Endodermal cell (in vitro differentiated cells): ENCODE data around the gene HBG2. TPM values are rescaled to one million over a fixed set of nuclear protein-coding genes. Genes with fewer than 3 reads are reported as not detected.
"Not testable (repeated sequence)": the region's sequence is repeated elsewhere in the genome, so short reads cannot be mapped to it uniquely, and the experiment has no call there.

Experiments
- DNase-seq: peaks from one replicate; pipeline ENCODE4 v3.0.0-alpha.2; 2017
- H3K27ac ChIP-seq: 2 replicates; pipeline ENCODE4 v1.5.1; 2013; ENCODE audit warnings: mild to moderate bottlenecking, low read depth, low read length, moderate library complexity
- H3K27me3 ChIP-seq: 2 replicates; pipeline ENCODE4 v1.6.1; 2013; ENCODE audit warnings: mild to moderate bottlenecking, low read length, moderate library complexity; ENCODE audit not compliant: insufficient read depth, control insufficient read depth, poor library complexity, severe bottlenecking
- H3K36me3 ChIP-seq: 2 replicates; pipeline ENCODE4 v1.7.0; 2013; ENCODE audit warnings: mild to moderate bottlenecking, low read length, moderate library complexity; ENCODE audit not compliant: control insufficient read depth, insufficient read depth
- H3K4me1 ChIP-seq: one replicate; pipeline ENCODE4 v1.7.0; 2013; ENCODE audit warnings: low read length; ENCODE audit not compliant: control insufficient read depth, insufficient read depth
- H3K4me3 ChIP-seq: 2 replicates; pipeline ENCODE4 v1.5.1; 2013; ENCODE audit warnings: mild to moderate bottlenecking, low read length, moderate library complexity
- H3K9ac ChIP-seq: 2 replicates; pipeline ENCODE4 v1.6.1; 2013; ENCODE audit warnings: mild to moderate bottlenecking, low read length, moderate library complexity; ENCODE audit not compliant: poor library complexity, severe bottlenecking; ENCODE audit errors: extremely low read depth
- H3K9me3 ChIP-seq: 2 replicates; pipeline ENCODE4 v1.6.1; 2013; ENCODE audit warnings: mild to moderate bottlenecking, low read length, moderate library complexity; ENCODE audit not compliant: control insufficient read depth
- H3K27ac Mint-ChIP-seq: 2 replicates; pipeline ENCODE4 v1.8.0; 2020; ENCODE audit warnings: mixed read lengths
- H3K27me3 Mint-ChIP-seq: 2 replicates; pipeline ENCODE4 v1.8.0; 2021; ENCODE audit warnings: mild to moderate bottlenecking, mixed read lengths; ENCODE audit not compliant: insufficient read depth
- H3K36me3 Mint-ChIP-seq: 2 replicates; pipeline ENCODE4 v1.8.0; 2020; ENCODE audit warnings: low read depth, mixed read lengths
- H3K4me1 Mint-ChIP-seq: 2 replicates; pipeline ENCODE4 v1.8.0; 2020; ENCODE audit warnings: mixed read lengths
- H3K4me3 Mint-ChIP-seq: 2 replicates; pipeline ENCODE4 v1.8.0; 2020; ENCODE audit warnings: mild to moderate bottlenecking, moderate library complexity, mixed read lengths
- H3K9me3 Mint-ChIP-seq: 2 replicates; pipeline ENCODE4 v1.8.0; 2020; ENCODE audit warnings: mild to moderate bottlenecking, mixed read lengths
- WGBS, 2 experiments: methylation state at CpG; one replicate each; pipeline versions ENCODE4 v1.1.5 to v1.1.7; 2013; ENCODE audit warnings: missing lambda C conversion rate in 2 of 2, mixed read lengths in 1 of 2; ENCODE audit not compliant: insufficient coverage in 1 of 2, insufficient read length in 1 of 2; 5-methylcytosine and 5-hydroxymethylcytosine counted together
- total RNA-seq, 2 donors: library from RNA; stranded (reverse); fragmentation: NEBNext Ultra II Directional in 1 of 2; extraction: Animal tissue kit (Norgen Biotek cat#: 25700) in 1 of 2; gene quantifications; 2 replicates in 1 of 2; 3 replicates in 1 of 2; pipeline ENCODE4 v1.2.1, GENCODE V29; 2021
- TF ChIP-seq, protein P1 (sequence below): fragments of 200-600 bp; sonication (generic); conservative IDR thresholded peaks from 2 replicates; pipeline ENCODE4 v1.5.0; 2021; ENCODE audit warnings: antibody characterized with exemption, mild to moderate bottlenecking

Gene HBG2
- total RNA-seq, 2 donors from 2014 or later = 0.59 to 0.62 TPM

DNA sequence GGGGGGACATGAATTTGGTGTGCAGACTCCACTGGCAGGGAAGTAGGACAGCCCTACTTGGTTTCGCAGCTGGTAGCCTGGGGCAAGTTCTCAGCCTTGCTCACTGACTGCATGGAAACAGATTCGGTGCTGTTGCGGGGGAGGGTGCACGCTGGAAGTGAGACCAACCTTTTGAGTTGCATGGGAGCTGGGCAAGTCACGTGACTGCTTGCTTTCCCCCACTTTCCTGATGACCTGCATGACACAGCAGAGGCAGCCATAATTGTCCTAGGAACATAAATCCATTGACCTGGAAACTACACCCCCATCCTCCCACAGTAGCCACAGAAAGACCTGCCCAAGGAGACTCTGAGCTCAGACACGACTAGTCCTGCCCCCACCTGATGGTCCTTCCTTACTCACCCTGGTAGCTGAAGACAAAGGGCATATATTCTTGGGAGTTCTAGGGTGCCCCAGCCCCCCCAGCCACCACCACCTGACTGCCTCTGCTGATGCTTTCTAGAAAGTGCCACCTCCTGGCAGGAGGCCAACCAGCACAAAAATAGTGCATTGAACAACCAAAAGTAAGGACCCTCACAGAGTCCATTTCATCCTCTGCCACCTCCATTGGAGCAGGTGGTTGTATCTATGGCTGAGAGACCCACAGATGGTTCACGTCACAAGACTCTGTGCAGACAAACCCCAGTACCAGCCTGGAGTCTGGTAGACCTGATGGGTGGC lies 4.1 kb upstream of the HBG2 start:
- Histone ChIP-seq H3K27me3 (no peaks in the 10 kb centered on the region), H3K4me1 (peaks cover 3% of the 10 kb centered on the region), H3K36me3 (no peaks in the 10 kb centered on the region), H3K4me3 (no peak overlapping the region), H3K9ac (no peak overlapping the region), H3K9me3 (peaks cover 19% of the 10 kb centered on the region), H3K27ac (no peak overlapping the region)
- Mint-ChIP-seq H3K4me3 (no peak overlapping the region), H3K4me1 (peaks cover 35% of the 10 kb centered on the region), H3K27ac (no peak overlapping the region), H3K9me3 (peaks cover 31% of the 10 kb centered on the region), H3K36me3 (peaks cover 6% of the 10 kb centered on the region), H3K27me3 (no peaks in the 10 kb centered on the region)
- TF ChIP-seq, protein P1, sequence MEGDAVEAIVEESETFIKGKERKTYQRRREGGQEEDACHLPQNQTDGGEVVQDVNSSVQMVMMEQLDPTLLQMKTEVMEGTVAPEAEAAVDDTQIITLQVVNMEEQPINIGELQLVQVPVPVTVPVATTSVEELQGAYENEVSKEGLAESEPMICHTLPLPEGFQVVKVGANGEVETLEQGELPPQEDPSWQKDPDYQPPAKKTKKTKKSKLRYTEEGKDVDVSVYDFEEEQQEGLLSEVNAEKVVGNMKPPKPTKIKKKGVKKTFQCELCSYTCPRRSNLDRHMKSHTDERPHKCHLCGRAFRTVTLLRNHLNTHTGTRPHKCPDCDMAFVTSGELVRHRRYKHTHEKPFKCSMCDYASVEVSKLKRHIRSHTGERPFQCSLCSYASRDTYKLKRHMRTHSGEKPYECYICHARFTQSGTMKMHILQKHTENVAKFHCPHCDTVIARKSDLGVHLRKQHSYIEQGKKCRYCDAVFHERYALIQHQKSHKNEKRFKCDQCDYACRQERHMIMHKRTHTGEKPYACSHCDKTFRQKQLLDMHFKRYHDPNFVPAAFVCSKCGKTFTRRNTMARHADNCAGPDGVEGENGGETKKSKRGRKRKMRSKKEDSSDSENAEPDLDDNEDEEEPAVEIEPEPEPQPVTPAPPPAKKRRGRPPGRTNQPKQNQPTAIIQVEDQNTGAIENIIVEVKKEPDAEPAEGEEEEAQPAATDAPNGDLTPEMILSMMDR = no peak
- 80 to 88% methylated on average over 5 to 7 of the region's 7 CpGs for WGBS, 2 experiments
- DNase-seq = peak; percentile 65

DNA sequence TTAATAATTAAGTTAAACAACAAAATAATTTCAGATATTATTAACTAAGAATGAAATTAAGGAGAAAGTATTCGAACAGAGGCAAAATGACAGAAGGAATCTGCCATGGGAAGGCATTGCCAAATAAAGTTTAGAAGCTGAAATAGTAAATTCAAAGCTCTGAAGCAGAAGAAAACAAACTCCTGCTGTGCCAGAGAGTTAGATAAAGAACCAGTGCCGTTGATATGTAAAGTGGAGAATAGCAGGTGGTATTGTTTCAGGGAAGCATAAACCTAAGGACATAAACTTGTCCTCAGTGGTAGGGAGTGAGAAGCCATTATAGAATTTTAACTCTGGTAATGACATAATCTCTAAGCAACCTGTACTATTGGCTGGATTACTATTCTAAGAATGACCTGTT lies 2.7 kb upstream of the HBG2 start:
- no peaks in the 10 kb centered on the region for H3K36me3 ChIP-seq
- H3K4me1 Mint-ChIP-seq = peaks cover 41% of the 10 kb centered on the region
- WGBS, 2 experiments = 13 to 30% methylated on average over 2 of the region's 2 CpGs
- no peaks in the 10 kb centered on the region for H3K27me3 ChIP-seq
- peaks cover 6% of the 10 kb centered on the region for H3K36me3 Mint-ChIP-seq
- H3K9me3 ChIP-seq = peaks cover 18% of the 10 kb centered on the region
- H3K4me3 ChIP-seq = no peak overlapping the region
- H3K27ac ChIP-seq = no peak overlapping the region
- no peak overlapping the region for H3K4me3 Mint-ChIP-seq
- DNase-seq = no peak
- peaks cover 27% of the 10 kb centered on the region for H3K9me3 Mint-ChIP-seq
- TF ChIP-seq, protein P1 = no peak
- H3K9ac ChIP-seq = no peak overlapping the region
- peaks cover 3% of the 10 kb centered on the region for H3K4me1 ChIP-seq
- no peak overlapping the region for H3K27ac Mint-ChIP-seq
- H3K27me3 Mint-ChIP-seq = no peaks in the 10 kb centered on the region

DNA sequence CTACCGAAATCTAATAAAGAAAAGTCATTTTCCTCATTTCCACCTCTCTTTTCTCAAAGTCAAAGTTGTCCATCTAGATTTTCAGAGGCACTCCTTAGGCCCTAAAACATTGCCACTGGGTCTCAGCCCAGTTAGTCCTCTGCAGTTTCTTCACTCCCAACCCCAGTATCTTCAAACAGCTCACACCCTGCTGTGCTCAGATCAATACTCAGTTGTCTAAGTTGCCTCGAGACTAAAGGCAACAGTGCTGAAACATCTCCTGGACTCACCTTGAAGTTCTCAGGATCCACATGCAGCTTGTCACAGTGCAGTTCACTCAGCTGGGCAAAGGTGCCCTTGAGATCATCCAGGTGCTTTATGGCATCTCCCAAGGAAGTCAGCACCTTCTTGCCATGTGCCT lies 558 bp downstream of the HBG2 start:
- peaks cover 30% of the 10 kb centered on the region for H3K4me1 Mint-ChIP-seq
- not testable (repeated sequence) for H3K27me3 ChIP-seq, H3K27me3 Mint-ChIP-seq, H3K27ac Mint-ChIP-seq, H3K4me1 ChIP-seq, H3K9ac ChIP-seq, H3K4me3 Mint-ChIP-seq, H3K36me3 ChIP-seq, H3K27ac ChIP-seq, DNase-seq, H3K4me3 ChIP-seq, H3K9me3 Mint-ChIP-seq, H3K36me3 Mint-ChIP-seq, H3K9me3 ChIP-seq
- 60 to 79% methylated on average over 1 to 2 of the region's 2 CpGs for WGBS, 2 experiments

DNA sequence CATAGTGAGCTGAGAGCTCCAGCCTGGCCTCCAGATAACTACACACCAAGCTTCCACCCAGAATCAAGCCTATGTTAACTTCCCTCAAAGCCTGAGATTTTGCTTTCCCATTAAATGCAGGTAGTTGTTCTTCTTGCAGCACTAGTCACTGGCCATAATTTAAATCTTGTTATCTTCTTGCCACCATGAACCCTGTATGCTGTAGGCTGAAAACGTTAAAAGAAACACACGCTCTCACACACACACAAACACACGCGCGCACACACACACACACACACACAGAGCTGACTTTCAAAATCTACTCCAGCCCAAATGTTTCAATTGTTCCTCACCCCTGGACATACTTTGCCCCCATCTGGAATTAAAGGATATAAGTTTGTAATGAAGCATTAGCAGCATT lies 1.1 kb downstream of the HBG2 start:
- H3K27ac Mint-ChIP-seq, H3K9me3 Mint-ChIP-seq, H3K36me3 Mint-ChIP-seq, H3K4me1 ChIP-seq, H3K9me3 ChIP-seq, H3K27ac ChIP-seq, H3K9ac ChIP-seq, H3K4me3 Mint-ChIP-seq, DNase-seq, H3K4me3 ChIP-seq, H3K27me3 ChIP-seq, H3K27me3 Mint-ChIP-seq, H3K36me3 ChIP-seq: not testable (repeated sequence)
- WGBS, 2 experiments = 72% methylated on average over 2 of the region's 5 CpGs; no CpG with 5 or more reads in 1 of the 2 experiments
- H3K4me1 Mint-ChIP-seq = peaks cover 26% of the 10 kb centered on the region
